SK-N-SH treated with all-trans-retinoic acid at 6 μM for 48 hours (cell line): ENCODE results near the gene GSN.

ENCODE experiments used
- ARNTL ChIP-seq: fragments of 450-650 bp; formaldehyde crosslinking; IDR thresholded peaks from 2 replicates; pipeline ENCODE4 v1.5.0; 2020; ENCODE audit warnings: low read depth, mild to moderate bottlenecking, moderate library complexity, borderline replicate concordance
- BACH2 ChIP-seq: fragments of 250-450 bp; sonication (Bioruptor Pico); IDR thresholded peaks from 2 replicates; pipeline ENCODE4 v1.9.0; 2021; ENCODE audit warnings: mild to moderate bottlenecking, borderline replicate concordance
- OSR1 ChIP-seq: fragments of 250-450 bp; sonication (Bioruptor Pico); IDR thresholded peaks from 2 replicates; pipeline ENCODE4 v1.8.0; 2022; ENCODE audit warnings: moderate library complexity, mild to moderate bottlenecking, inconsistent platforms
- RARB ChIP-seq: fragments of 250-450 bp; sonication (Bioruptor Pico); IDR thresholded peaks from 2 replicates; pipeline ENCODE4 v1.8.0; 2021; ENCODE audit warnings: mild to moderate bottlenecking, moderate library complexity
- TCF4 ChIP-seq: fragments of 250-450 bp; sonication (Bioruptor Pico); IDR thresholded peaks from 2 replicates; pipeline ENCODE4 v1.8.0; 2021; ENCODE audit warnings: mild to moderate bottlenecking, moderate library complexity, borderline replicate concordance
- TOX ChIP-seq: fragments of 250-450 bp; sonication (Bioruptor Pico); IDR thresholded peaks from 2 replicates; pipeline ENCODE4 v1.8.0; 2021; ENCODE audit warnings: mild to moderate bottlenecking, moderate library complexity, borderline replicate concordance
- ZC3H10 ChIP-seq: fragments of 250-450 bp; sonication (Bioruptor Pico); IDR thresholded peaks from 2 replicates; pipeline ENCODE4 v1.5.1; 2021; ENCODE audit warnings: mild to moderate bottlenecking, moderate library complexity
- ZFP3 ChIP-seq: fragments of 250-450 bp; sonication (Bioruptor Pico); IDR thresholded peaks from 2 replicates; pipeline ENCODE4 v1.5.0; 2020; ENCODE audit warnings: mild to moderate bottlenecking, moderate library complexity
- ZNF565 ChIP-seq: fragments of 450-650 bp; formaldehyde crosslinking; conservative IDR thresholded peaks from 2 replicates; pipeline ENCODE4 v1.5.0; 2020; ENCODE audit warnings: low read depth, mild to moderate bottlenecking, moderate library complexity
- ZNF70 ChIP-seq: fragments of 450-650 bp; formaldehyde crosslinking; IDR thresholded peaks from 2 replicates; pipeline ENCODE4 v1.5.0; 2020; ENCODE audit warnings: mild to moderate bottlenecking, moderate library complexity
- ZNF8 ChIP-seq: fragments of 450-650 bp; formaldehyde crosslinking; IDR thresholded peaks from 2 replicates; pipeline ENCODE4 v1.5.0; 2020; ENCODE audit warnings: mild to moderate bottlenecking, moderate library complexity
- TF ChIP-seq, protein P1 (sequence below): fragments of 250-450 bp; sonication (Bioruptor Pico); IDR thresholded peaks from 2 replicates; pipeline ENCODE4 v1.8.0; 2020; ENCODE audit warnings: mild to moderate bottlenecking, moderate library complexity, borderline replicate concordance
- TF ChIP-seq, protein P2 (sequence below): fragments of 250-450 bp; sonication (Bioruptor Pico); IDR thresholded peaks from 2 replicates; pipeline ENCODE4 v1.5.1; 2021; ENCODE audit warnings: mild to moderate bottlenecking, moderate library complexity

DNA sequence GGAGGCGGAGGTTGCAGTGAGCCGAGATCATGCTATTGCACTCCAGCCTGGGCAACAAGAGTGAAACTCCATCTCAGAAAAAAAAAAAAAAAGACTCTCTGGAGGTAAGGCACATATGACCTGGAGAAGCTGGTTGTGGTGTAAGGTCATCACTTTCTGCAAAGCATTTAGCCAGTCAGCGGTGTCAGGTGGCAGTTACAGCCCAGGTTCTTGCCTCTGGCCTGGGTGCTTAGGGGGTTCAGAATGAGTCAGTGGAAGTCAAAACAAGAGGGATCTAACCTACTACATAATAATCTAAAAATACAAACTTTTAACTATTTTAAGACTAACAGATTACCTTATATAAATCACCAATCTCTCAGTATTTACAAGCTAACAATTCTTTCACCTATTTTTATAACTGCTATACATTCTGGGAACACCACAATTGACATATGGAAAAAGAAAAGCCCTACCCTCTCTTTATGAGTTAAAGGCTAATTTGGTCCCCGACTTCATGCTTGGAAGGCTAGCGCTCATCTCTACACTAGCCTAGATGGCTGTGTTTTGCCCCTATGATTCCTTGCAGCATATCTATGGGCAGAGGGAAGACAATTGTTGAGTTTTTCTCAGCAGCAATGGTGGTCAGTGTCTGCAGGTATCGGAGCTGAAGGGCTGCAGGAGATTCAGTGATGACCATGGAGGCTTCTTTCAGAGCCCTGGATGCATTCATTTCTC is 72.9 kb downstream of the GSN start:
- TF ChIP-seq ZFP3 (CRISPR knock-in tag) (no peak), ZNF565 (CRISPR knock-in tag) (no peak), BACH2 (CRISPR knock-in tag) (no peak), TOX (no peak), RARB (CRISPR knock-in tag) (no peak), TCF4 (CRISPR knock-in tag) (no peak), ZNF8 (CRISPR knock-in tag) (no peak), ZC3H10 (no peak), ARNTL (no peak), OSR1 (CRISPR knock-in tag) (no peak), ZNF70 (CRISPR knock-in tag) (no peak)
- TF ChIP-seq, protein P1, sequence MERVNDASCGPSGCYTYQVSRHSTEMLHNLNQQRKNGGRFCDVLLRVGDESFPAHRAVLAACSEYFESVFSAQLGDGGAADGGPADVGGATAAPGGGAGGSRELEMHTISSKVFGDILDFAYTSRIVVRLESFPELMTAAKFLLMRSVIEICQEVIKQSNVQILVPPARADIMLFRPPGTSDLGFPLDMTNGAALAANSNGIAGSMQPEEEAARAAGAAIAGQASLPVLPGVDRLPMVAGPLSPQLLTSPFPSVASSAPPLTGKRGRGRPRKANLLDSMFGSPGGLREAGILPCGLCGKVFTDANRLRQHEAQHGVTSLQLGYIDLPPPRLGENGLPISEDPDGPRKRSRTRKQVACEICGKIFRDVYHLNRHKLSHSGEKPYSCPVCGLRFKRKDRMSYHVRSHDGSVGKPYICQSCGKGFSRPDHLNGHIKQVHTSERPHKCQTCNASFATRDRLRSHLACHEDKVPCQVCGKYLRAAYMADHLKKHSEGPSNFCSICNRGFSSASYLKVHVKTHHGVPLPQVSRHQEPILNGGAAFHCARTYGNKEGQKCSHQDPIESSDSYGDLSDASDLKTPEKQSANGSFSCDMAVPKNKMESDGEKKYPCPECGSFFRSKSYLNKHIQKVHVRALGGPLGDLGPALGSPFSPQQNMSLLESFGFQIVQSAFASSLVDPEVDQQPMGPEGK: no peak
- TF ChIP-seq, protein P2, sequence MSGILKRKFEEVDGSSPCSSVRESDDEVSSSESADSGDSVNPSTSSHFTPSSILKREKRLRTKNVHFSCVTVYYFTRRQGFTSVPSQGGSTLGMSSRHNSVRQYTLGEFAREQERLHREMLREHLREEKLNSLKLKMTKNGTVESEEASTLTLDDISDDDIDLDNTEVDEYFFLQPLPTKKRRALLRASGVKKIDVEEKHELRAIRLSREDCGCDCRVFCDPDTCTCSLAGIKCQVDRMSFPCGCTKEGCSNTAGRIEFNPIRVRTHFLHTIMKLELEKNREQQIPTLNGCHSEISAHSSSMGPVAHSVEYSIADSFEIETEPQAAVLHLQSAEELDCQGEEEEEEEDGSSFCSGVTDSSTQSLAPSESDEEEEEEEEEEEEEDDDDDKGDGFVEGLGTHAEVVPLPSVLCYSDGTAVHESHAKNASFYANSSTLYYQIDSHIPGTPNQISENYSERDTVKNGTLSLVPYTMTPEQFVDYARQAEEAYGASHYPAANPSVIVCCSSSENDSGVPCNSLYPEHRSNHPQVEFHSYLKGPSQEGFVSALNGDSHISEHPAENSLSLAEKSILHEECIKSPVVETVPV (CRISPR knock-in tag): no peak
